ENCODE measurements around the gene PRKN. TPM values are rescaled to one million over a fixed set of nuclear protein-coding genes. Genes with fewer than 3 reads are reported as not detected.

The PRKN gene
- polyA plus RNA-seq, 1 donor from 2014 or later: 1.2 TPM

DNA sequence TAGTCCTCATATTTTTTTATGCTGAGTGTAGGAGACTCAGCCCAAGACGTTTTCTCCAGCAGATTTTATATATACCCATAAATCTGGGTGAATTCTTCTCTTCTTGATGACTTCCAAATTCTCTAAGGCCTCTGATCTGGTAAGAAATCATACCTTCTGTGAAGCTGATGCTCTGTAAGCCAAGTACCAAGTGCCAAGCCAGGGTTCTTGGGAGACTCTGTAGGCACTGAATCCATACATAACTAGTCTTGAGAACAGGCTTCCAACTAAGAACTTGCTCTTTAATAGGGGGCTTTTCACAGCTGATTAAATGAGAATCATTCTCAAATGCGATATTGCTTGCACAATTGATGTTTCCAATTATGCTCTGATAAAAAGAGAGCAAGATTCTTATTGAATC lies 87.6 kb downstream of the PRKN start:
- no peaks in the 10 kb centered on the region for H3K79me2 ChIP-seq (replicated peaks; ENCODE audit: insufficient read depth, low read length)
- H3K9ac ChIP-seq (ENCODE audit: low read length): no peak overlapping the region
- TF ChIP-seq SMC3 (conservative IDR thresholded peaks at IDR 0.05; ENCODE audit: poor library complexity) (no peak), TAF1 (IDR thresholded peaks at IDR 0.05; ENCODE audit: low read depth) (no peak), RAD21 (conservative IDR thresholded peaks at IDR 0.05) (no peak), MXI1 (conservative IDR thresholded peaks at IDR 0.05; ENCODE audit: poor library complexity, severe bottlenecking) (no peak), EZH2 (IDR thresholded peaks at IDR 0.05; ENCODE audit: borderline replicate concordance, insufficient read depth, low read length, poor library complexity, severe bottlenecking) (no peak), EP300 (conservative IDR thresholded peaks at IDR 0.05; ENCODE audit: poor library complexity, severe bottlenecking) (no peak), POLR2AphosphoS5 (IDR thresholded peaks at IDR 0.05) (no peak)
- TF ChIP-seq, protein P1, sequence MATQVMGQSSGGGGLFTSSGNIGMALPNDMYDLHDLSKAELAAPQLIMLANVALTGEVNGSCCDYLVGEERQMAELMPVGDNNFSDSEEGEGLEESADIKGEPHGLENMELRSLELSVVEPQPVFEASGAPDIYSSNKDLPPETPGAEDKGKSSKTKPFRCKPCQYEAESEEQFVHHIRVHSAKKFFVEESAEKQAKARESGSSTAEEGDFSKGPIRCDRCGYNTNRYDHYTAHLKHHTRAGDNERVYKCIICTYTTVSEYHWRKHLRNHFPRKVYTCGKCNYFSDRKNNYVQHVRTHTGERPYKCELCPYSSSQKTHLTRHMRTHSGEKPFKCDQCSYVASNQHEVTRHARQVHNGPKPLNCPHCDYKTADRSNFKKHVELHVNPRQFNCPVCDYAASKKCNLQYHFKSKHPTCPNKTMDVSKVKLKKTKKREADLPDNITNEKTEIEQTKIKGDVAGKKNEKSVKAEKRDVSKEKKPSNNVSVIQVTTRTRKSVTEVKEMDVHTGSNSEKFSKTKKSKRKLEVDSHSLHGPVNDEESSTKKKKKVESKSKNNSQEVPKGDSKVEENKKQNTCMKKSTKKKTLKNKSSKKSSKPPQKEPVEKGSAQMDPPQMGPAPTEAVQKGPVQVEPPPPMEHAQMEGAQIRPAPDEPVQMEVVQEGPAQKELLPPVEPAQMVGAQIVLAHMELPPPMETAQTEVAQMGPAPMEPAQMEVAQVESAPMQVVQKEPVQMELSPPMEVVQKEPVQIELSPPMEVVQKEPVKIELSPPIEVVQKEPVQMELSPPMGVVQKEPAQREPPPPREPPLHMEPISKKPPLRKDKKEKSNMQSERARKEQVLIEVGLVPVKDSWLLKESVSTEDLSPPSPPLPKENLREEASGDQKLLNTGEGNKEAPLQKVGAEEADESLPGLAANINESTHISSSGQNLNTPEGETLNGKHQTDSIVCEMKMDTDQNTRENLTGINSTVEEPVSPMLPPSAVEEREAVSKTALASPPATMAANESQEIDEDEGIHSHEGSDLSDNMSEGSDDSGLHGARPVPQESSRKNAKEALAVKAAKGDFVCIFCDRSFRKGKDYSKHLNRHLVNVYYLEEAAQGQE (IDR thresholded peaks at IDR 0.05; ENCODE audit: borderline replicate concordance): no peak
- TF ChIP-seq, protein P2, sequence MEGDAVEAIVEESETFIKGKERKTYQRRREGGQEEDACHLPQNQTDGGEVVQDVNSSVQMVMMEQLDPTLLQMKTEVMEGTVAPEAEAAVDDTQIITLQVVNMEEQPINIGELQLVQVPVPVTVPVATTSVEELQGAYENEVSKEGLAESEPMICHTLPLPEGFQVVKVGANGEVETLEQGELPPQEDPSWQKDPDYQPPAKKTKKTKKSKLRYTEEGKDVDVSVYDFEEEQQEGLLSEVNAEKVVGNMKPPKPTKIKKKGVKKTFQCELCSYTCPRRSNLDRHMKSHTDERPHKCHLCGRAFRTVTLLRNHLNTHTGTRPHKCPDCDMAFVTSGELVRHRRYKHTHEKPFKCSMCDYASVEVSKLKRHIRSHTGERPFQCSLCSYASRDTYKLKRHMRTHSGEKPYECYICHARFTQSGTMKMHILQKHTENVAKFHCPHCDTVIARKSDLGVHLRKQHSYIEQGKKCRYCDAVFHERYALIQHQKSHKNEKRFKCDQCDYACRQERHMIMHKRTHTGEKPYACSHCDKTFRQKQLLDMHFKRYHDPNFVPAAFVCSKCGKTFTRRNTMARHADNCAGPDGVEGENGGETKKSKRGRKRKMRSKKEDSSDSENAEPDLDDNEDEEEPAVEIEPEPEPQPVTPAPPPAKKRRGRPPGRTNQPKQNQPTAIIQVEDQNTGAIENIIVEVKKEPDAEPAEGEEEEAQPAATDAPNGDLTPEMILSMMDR (IDR thresholded peaks at IDR 0.05; ENCODE audit: poor library complexity, severe bottlenecking): no peak

DNA sequence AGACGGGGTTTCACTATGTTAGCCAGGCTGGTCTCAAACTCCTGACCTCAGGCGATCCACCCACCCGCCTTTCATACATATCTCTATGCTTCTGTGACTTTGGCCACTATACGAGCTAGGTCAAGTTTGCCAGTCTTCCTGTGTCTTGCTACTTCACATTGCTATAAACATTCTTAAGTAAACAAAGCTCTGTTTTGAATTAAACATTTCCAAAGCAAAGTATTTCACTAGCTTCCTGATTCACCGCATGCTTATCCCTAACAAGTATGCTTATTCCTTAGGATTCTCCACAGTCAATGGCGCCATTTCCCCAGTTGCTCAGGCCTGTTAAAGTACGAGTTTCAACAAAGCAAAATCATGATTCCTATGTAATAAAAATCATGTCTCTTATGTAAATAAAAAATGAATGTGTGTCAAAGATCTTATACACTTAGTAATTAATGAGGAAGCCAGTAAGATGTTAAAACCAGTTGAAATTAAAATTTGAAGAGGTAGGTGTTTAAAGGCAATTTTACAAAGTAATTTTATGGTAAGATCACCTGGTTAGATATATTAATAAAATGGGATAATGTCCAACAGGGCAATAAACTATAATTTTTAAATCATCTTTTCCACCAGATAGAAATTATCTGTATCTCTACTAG lies 88.5 kb downstream of the PRKN start:
- no peaks in the 10 kb centered on the region for H4K20me1 ChIP-seq (ENCODE audit: insufficient read depth)
- H3K79me2 ChIP-seq (replicated peaks; ENCODE audit: insufficient read depth, low read length): no peaks in the 10 kb centered on the region
- H3F3A ChIP-seq (ENCODE audit: insufficient read depth, low read length, poor library complexity, severe bottlenecking): no peaks in the 10 kb centered on the region
- no peak for TF ChIP-seq EP300 (conservative IDR thresholded peaks at IDR 0.05; ENCODE audit: poor library complexity, severe bottlenecking)
- TF ChIP-seq, protein P2 (IDR thresholded peaks at IDR 0.05; ENCODE audit: poor library complexity, severe bottlenecking): no peak
- no peak for TF ChIP-seq RAD21 (conservative IDR thresholded peaks at IDR 0.05)
- no peak for TF ChIP-seq MXI1 (conservative IDR thresholded peaks at IDR 0.05; ENCODE audit: poor library complexity, severe bottlenecking)
- TF ChIP-seq, protein P1 (IDR thresholded peaks at IDR 0.05; ENCODE audit: borderline replicate concordance): no peak
- no peak for TF ChIP-seq EZH2 (IDR thresholded peaks at IDR 0.05; ENCODE audit: borderline replicate concordance, insufficient read depth, low read length, poor library complexity, severe bottlenecking)
- no peak for TF ChIP-seq TAF1 (IDR thresholded peaks at IDR 0.05; ENCODE audit: low read depth)
- TF ChIP-seq SMC3 (conservative IDR thresholded peaks at IDR 0.05; ENCODE audit: poor library complexity): no peak
- TF ChIP-seq POLR2AphosphoS5 (IDR thresholded peaks at IDR 0.05): no peak
- H3K9me3 ChIP-seq (ENCODE audit: low read length): no peaks in the 10 kb centered on the region
- no peak overlapping the region for H3K27ac ChIP-seq (ENCODE audit: low read length)
- H2AFZ ChIP-seq (ENCODE audit: low read depth, low read length): no peak overlapping the region
- H3K9ac ChIP-seq (ENCODE audit: low read length): no peak overlapping the region
- no peaks in the 10 kb centered on the region for H3K36me3 ChIP-seq (ENCODE audit: insufficient read depth, low read length)
- no peak overlapping the region for H3K4me2 ChIP-seq (ENCODE audit: low read length)
- no peak overlapping the region for H3K4me3 ChIP-seq (ENCODE audit: low read length)
- no peaks in the 10 kb centered on the region for H3K9me2 ChIP-seq (ENCODE audit: insufficient read depth, low read length)
- no peaks in the 10 kb centered on the region for H3K27me3 ChIP-seq (ENCODE audit: insufficient read depth, low read depth, low read length)

More for the DNA sequence above, 87.6 kb downstream of the PRKN start:
- Histone ChIP-seq H3K27ac (ENCODE audit: low read length) (no peak overlapping the region), H3K4me2 (ENCODE audit: low read length) (no peak overlapping the region), H3K9me2 (ENCODE audit: insufficient read depth, low read length) (no peaks in the 10 kb centered on the region), H4K20me1 (ENCODE audit: insufficient read depth) (no peaks in the 10 kb centered on the region), H3K36me3 (ENCODE audit: insufficient read depth, low read length) (no peaks in the 10 kb centered on the region), H3K4me3 (ENCODE audit: low read length) (no peak overlapping the region), H3K9me3 (ENCODE audit: low read length) (no peaks in the 10 kb centered on the region), H3K27me3 (ENCODE audit: insufficient read depth, low read depth, low read length) (no peaks in the 10 kb centered on the region), H2AFZ (ENCODE audit: low read depth, low read length) (no peak overlapping the region), H3F3A (ENCODE audit: insufficient read depth, low read length, poor library complexity, severe bottlenecking) (no peaks in the 10 kb centered on the region)

Data from neural cell (in vitro differentiated cells).